22Rv1 (cell line): ENCODE results near the gene STK11IP.

ENCODE experiments used
- ZFX ChIP-seq: fragments of 450-650 bp; IDR thresholded peaks from 2 replicates; pipeline ENCODE4 v1.6.1; 2017; ENCODE audit warnings: antibody characterized with exemption, borderline replicate concordance
- TF ChIP-seq, protein P1 (sequence below): fragments of 450-650 bp; IDR thresholded peaks from 2 replicates; pipeline ENCODE4 v1.5.1; 2017; ENCODE audit warnings: mild to moderate bottlenecking

- TF ChIP-seq, protein P1, sequence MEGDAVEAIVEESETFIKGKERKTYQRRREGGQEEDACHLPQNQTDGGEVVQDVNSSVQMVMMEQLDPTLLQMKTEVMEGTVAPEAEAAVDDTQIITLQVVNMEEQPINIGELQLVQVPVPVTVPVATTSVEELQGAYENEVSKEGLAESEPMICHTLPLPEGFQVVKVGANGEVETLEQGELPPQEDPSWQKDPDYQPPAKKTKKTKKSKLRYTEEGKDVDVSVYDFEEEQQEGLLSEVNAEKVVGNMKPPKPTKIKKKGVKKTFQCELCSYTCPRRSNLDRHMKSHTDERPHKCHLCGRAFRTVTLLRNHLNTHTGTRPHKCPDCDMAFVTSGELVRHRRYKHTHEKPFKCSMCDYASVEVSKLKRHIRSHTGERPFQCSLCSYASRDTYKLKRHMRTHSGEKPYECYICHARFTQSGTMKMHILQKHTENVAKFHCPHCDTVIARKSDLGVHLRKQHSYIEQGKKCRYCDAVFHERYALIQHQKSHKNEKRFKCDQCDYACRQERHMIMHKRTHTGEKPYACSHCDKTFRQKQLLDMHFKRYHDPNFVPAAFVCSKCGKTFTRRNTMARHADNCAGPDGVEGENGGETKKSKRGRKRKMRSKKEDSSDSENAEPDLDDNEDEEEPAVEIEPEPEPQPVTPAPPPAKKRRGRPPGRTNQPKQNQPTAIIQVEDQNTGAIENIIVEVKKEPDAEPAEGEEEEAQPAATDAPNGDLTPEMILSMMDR = no peak
- TF ChIP-seq ZFX = no peak
These were observed 43.3 kb upstream of the STK11IP start for GRCh38 chr2:219554350-219554749.
